ENCODE data around the gene ATG9A. TPM values are rescaled to one million over a fixed set of nuclear protein-coding genes. Genes with fewer than 3 reads are reported as not detected.

Gene ATG9A
- total RNA-seq, 1 donor from 2014 or later, result 48.8 TPM

DNA sequence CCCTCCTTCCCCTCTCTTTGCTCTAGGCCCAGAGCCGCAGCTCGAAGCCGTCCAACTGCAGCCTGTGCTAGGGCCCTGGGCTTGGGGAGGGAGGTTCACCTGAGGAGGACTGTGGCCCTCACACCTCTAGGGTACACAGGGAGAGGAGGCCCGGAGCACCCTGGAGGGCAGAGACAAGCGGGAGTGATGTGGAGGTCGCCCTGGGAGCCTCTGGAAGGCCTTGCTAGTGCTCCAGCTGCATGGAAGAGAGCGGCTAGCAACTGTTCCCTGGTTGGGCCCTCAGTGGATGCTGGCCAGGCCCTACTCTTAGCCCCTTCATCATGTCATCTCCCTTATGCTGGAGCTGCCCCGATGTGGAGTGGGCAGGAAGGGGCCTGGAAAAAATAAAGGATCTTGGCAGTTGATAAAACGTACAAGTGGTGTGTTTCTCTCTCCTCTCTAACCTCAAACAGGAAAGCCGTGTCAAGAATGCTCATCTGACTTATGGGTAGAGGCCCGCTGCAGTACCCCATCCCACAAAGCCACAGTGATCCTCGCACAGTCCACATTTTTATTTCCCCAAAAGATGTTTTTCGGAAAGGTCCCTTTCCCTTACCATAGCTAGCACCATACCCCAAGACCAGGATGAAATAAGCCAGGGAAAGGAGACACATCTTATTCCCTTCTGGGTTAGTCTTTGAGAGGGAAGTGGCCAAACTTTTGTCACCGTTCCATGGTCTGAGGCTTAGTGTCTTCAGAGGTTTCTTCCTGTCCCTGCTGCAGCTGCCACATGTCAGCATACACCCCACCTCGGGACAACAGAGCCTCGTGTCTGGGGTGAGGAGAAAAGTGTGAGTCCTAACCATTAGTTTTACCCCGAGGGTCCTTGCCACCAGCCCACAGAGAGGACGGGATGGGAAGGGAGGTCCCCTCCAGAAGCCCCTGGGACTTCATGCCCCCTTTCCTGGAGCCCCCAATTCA, 19.9 kb downstream of the ATG9A start:
- peaks cover 15% of the 10 kb centered on the region for H4K20me1 ChIP-seq (ENCODE audit: insufficient read depth, low read length)
- no peak overlapping the region for H3K9ac ChIP-seq (ENCODE audit: low read length)
- H3K36me3 ChIP-seq (ENCODE audit: insufficient read depth, low read length), result peaks cover 7% of the 10 kb centered on the region
- Mint-ChIP-seq H3K4me1 (ENCODE audit: low read depth, unreplicated experiment) (peaks cover 11% of the 10 kb centered on the region), H3K4me3 (ENCODE audit: unreplicated experiment) (no peak overlapping the region), H3K9me3 (ENCODE audit: unreplicated experiment) (no peaks in the 10 kb centered on the region), H3K36me3 (ENCODE audit: low read depth, unreplicated experiment) (peaks cover 16% of the 10 kb centered on the region), H3K27me3 (ENCODE audit: low read depth, unreplicated experiment) (no peaks in the 10 kb centered on the region), H3K27ac (ENCODE audit: unreplicated experiment) (no peak overlapping the region)
- peaks cover 16% of the 10 kb centered on the region for H3K4me1 ChIP-seq (ENCODE audit: insufficient read depth, low read length)
- FAIRE-seq (no peak), DNase-seq (ENCODE audit: low read depth) (no peak)
- H3K27me3 ChIP-seq (ENCODE audit: insufficient read depth, low read length), result no peaks in the 10 kb centered on the region
- H3K27ac ChIP-seq (ENCODE audit: low read depth, low read length), result no peak overlapping the region
- peaks cover 6% of the 10 kb centered on the region for H3K79me2 ChIP-seq (ENCODE audit: insufficient read depth, low read length)
- TF ChIP-seq EZH2 (IDR thresholded peaks at IDR 0.05; ENCODE audit: insufficient read depth, low read length), result no peak
- TF ChIP-seq, protein P1, sequence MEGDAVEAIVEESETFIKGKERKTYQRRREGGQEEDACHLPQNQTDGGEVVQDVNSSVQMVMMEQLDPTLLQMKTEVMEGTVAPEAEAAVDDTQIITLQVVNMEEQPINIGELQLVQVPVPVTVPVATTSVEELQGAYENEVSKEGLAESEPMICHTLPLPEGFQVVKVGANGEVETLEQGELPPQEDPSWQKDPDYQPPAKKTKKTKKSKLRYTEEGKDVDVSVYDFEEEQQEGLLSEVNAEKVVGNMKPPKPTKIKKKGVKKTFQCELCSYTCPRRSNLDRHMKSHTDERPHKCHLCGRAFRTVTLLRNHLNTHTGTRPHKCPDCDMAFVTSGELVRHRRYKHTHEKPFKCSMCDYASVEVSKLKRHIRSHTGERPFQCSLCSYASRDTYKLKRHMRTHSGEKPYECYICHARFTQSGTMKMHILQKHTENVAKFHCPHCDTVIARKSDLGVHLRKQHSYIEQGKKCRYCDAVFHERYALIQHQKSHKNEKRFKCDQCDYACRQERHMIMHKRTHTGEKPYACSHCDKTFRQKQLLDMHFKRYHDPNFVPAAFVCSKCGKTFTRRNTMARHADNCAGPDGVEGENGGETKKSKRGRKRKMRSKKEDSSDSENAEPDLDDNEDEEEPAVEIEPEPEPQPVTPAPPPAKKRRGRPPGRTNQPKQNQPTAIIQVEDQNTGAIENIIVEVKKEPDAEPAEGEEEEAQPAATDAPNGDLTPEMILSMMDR (IDR thresholded peaks at IDR 0.05; ENCODE audit: insufficient read depth, low read depth, low read length), result no peak
- H3K9me3 ChIP-seq (ENCODE audit: insufficient read depth, low read depth, low read length), result no peaks in the 10 kb centered on the region
- no peak overlapping the region for H3K4me2 ChIP-seq (ENCODE audit: low read length)
- H3K4me3 ChIP-seq (ENCODE audit: insufficient read depth, low read depth, low read length), result no peak overlapping the region
- no peak overlapping the region for H2AFZ ChIP-seq (ENCODE audit: low read depth, low read length)

DNA sequence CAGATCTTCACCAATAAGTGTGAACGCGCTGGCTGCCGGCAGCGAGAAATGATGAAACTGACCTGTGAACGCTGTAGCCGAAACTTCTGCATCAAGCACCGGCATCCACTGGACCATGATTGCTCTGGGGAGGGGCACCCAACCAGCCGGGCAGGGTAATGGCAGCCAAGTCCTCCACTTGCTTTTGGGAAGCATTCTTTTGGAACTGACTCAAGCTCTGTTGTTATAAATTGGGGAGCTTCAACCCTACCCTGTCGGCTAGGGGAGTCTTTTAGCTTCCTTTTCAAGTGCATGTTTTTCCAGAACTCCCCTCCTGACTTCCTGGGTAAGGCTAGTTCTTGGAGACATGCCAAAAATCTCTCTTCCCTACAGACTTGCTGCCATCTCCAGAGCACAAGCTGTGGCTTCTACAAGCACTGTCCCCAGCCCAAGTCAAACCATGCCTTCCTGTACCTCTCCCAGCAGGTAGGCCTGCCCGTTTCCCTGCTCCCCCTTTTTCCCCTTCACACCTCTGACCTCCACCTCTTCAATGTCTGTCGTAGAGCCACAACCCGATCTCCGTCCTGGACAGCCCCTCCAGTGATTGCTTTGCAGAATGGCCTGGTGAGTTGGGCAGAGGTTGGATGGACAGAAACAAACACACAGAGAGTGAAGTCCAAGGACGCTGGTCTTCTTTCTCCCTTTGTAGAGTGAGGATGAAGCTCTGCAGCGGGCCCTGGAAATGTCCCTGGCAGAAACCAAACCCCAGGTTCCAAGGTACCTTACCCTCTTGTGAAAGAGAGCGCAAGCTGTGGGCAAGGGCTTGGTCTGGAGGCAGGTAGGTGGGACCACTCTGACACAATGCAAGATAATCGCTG, 21.3 kb downstream of the ATG9A start:
- no peak for FAIRE-seq
- peaks cover 11% of the 10 kb centered on the region for H3K4me1 Mint-ChIP-seq (ENCODE audit: low read depth, unreplicated experiment)
- no peak overlapping the region for H2AFZ ChIP-seq (ENCODE audit: low read depth, low read length)
- H3K4me1 ChIP-seq (ENCODE audit: insufficient read depth, low read length), result peaks cover 16% of the 10 kb centered on the region
- H3K79me2 ChIP-seq (ENCODE audit: insufficient read depth, low read length), result peaks cover 6% of the 10 kb centered on the region
- no peak overlapping the region for H3K4me3 ChIP-seq (ENCODE audit: insufficient read depth, low read depth, low read length)
- H3K36me3 ChIP-seq (ENCODE audit: insufficient read depth, low read length), result no peaks in the 10 kb centered on the region
- H3K27ac Mint-ChIP-seq (ENCODE audit: unreplicated experiment), result no peak overlapping the region
- DNase-seq (ENCODE audit: low read depth), result peak; percentile 4
- TF ChIP-seq EZH2 (IDR thresholded peaks at IDR 0.05; ENCODE audit: insufficient read depth, low read length), result no peak
- TF ChIP-seq, protein P1 (IDR thresholded peaks at IDR 0.05; ENCODE audit: insufficient read depth, low read depth, low read length), result no peak
- no peaks in the 10 kb centered on the region for H3K9me3 Mint-ChIP-seq (ENCODE audit: unreplicated experiment)
- H3K4me3 Mint-ChIP-seq (ENCODE audit: unreplicated experiment), result peak overlapping the region; percentile 81
- peak overlapping the region; percentile 83 for H3K4me2 ChIP-seq (ENCODE audit: low read length)
- no peak overlapping the region for H3K27ac ChIP-seq (ENCODE audit: low read depth, low read length)
- H3K36me3 Mint-ChIP-seq (ENCODE audit: low read depth, unreplicated experiment), result peaks cover 10% of the 10 kb centered on the region
- H4K20me1 ChIP-seq (ENCODE audit: insufficient read depth, low read length), result peaks cover 15% of the 10 kb centered on the region
- H3K9ac ChIP-seq (ENCODE audit: low read length), result peak overlapping the region; percentile 77
- no peaks in the 10 kb centered on the region for H3K9me3 ChIP-seq (ENCODE audit: insufficient read depth, low read depth, low read length)
- peaks cover 1% of the 10 kb centered on the region for H3K27me3 Mint-ChIP-seq (ENCODE audit: low read depth, unreplicated experiment)
- no peaks in the 10 kb centered on the region for H3K27me3 ChIP-seq (ENCODE audit: insufficient read depth, low read length)

Data from astrocyte (in vitro differentiated cells and primary cell).